ENCODE measurements around the gene GRIP2.

GRCh38 chr3:14471016-14471415 is 69.1 kb downstream of the GRIP2 start:
- TF ChIP-seq, protein P1, sequence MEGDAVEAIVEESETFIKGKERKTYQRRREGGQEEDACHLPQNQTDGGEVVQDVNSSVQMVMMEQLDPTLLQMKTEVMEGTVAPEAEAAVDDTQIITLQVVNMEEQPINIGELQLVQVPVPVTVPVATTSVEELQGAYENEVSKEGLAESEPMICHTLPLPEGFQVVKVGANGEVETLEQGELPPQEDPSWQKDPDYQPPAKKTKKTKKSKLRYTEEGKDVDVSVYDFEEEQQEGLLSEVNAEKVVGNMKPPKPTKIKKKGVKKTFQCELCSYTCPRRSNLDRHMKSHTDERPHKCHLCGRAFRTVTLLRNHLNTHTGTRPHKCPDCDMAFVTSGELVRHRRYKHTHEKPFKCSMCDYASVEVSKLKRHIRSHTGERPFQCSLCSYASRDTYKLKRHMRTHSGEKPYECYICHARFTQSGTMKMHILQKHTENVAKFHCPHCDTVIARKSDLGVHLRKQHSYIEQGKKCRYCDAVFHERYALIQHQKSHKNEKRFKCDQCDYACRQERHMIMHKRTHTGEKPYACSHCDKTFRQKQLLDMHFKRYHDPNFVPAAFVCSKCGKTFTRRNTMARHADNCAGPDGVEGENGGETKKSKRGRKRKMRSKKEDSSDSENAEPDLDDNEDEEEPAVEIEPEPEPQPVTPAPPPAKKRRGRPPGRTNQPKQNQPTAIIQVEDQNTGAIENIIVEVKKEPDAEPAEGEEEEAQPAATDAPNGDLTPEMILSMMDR (conservative IDR thresholded peaks at IDR 0.05; ENCODE audit: low read depth, low read length), result no peak
- TF ChIP-seq MAZ (IDR thresholded peaks at IDR 0.05; ENCODE audit: borderline replicate concordance, low read depth, low read length) (no peak), POLR2A (IDR thresholded peaks at IDR 0.05; ENCODE audit: low read depth, low read length) (no peak), RAD21 (IDR thresholded peaks at IDR 0.05; ENCODE audit: low read length) (no peak), CEBPB (IDR thresholded peaks at IDR 0.05; ENCODE audit: low read depth, low read length) (no peak), CHD1 (IDR thresholded peaks at IDR 0.05; ENCODE audit: low read depth, low read length) (no peak), FOS (IDR thresholded peaks at IDR 0.05; ENCODE audit: low read depth, low read length) (no peak), RFX5 (IDR thresholded peaks at IDR 0.05; ENCODE audit: low read depth, low read length) (no peak)

All from IMR-90 (cell line).